ENCODE measurements around the gene CIZ1. TPM values are rescaled to one million over a fixed set of nuclear protein-coding genes. Genes with fewer than 3 reads are reported as not detected.

Gene CIZ1
- total and polyA plus RNA-seq, 2 of the 13 experiments (the other 11 are each of a cell fraction or from before 2014, with no cell fraction given), result 30.6 to 50.3 TPM

DNA sequence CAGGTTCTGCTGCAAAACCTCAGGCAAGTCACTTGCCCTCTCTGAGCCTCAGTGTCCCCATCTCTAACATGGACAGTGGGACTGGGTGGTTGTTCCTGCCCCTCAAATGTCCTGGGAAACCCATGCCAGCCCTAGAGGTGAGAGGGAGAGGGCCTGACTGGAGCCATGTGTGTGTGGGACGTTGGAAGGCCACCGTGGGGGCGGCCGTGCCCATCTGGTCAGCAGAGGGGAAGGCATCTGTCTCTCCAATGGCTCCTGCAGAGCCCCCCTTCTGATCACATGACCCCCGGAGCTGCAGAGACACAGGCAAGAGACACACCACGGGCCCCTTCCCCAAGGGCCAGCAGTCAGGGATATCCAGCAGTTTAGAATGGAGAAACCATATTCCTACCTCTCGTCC, 13.5 kb upstream of the CIZ1 start (continued):
- TF ChIP-seq, protein P1, sequence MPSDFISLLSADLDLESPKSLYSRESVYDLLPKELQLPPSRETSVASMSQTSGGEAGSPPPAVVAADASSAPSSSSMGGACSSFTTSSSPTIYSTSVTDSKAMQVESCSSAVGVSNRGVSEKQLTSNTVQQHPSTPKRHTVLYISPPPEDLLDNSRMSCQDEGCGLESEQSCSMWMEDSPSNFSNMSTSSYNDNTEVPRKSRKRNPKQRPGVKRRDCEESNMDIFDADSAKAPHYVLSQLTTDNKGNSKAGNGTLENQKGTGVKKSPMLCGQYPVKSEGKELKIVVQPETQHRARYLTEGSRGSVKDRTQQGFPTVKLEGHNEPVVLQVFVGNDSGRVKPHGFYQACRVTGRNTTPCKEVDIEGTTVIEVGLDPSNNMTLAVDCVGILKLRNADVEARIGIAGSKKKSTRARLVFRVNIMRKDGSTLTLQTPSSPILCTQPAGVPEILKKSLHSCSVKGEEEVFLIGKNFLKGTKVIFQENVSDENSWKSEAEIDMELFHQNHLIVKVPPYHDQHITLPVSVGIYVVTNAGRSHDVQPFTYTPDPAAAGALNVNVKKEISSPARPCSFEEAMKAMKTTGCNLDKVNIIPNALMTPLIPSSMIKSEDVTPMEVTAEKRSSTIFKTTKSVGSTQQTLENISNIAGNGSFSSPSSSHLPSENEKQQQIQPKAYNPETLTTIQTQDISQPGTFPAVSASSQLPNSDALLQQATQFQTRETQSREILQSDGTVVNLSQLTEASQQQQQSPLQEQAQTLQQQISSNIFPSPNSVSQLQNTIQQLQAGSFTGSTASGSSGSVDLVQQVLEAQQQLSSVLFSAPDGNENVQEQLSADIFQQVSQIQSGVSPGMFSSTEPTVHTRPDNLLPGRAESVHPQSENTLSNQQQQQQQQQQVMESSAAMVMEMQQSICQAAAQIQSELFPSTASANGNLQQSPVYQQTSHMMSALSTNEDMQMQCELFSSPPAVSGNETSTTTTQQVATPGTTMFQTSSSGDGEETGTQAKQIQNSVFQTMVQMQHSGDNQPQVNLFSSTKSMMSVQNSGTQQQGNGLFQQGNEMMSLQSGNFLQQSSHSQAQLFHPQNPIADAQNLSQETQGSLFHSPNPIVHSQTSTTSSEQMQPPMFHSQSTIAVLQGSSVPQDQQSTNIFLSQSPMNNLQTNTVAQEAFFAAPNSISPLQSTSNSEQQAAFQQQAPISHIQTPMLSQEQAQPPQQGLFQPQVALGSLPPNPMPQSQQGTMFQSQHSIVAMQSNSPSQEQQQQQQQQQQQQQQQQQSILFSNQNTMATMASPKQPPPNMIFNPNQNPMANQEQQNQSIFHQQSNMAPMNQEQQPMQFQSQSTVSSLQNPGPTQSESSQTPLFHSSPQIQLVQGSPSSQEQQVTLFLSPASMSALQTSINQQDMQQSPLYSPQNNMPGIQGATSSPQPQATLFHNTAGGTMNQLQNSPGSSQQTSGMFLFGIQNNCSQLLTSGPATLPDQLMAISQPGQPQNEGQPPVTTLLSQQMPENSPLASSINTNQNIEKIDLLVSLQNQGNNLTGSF (CRISPR knock-in tag; IDR thresholded peaks at IDR 0.05), result no peak
- TF ChIP-seq ZSCAN12 (CRISPR knock-in tag; IDR thresholded peaks at IDR 0.05), result no peak
- no peak for TF ChIP-seq ZBTB7B (CRISPR knock-in tag; IDR thresholded peaks at IDR 0.05)
- TF ChIP-seq U2AF2 (IDR thresholded peaks at IDR 0.05; ENCODE audit: low read depth, low read length), result no peak
- no peak for TF ChIP-seq SIX4 (CRISPR knock-in tag; IDR thresholded peaks at IDR 0.05)
- no peak for TF ChIP-seq REPIN1 (CRISPR knock-in tag; IDR thresholded peaks at IDR 0.05; ENCODE audit: borderline replicate concordance, low read depth)
- no peak for TF ChIP-seq ZNF367 (CRISPR knock-in tag; IDR thresholded peaks at IDR 0.05; ENCODE audit: borderline replicate concordance)
- TF ChIP-seq GLI4 (CRISPR knock-in tag; IDR thresholded peaks at IDR 0.05; ENCODE audit: borderline replicate concordance), result no peak
- TF ChIP-seq, protein P2, sequence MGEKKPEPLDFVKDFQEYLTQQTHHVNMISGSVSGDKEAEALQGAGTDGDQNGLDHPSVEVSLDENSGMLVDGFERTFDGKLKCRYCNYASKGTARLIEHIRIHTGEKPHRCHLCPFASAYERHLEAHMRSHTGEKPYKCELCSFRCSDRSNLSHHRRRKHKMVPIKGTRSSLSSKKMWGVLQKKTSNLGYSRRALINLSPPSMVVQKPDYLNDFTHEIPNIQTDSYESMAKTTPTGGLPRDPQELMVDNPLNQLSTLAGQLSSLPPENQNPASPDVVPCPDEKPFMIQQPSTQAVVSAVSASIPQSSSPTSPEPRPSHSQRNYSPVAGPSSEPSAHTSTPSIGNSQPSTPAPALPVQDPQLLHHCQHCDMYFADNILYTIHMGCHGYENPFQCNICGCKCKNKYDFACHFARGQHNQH (CRISPR knock-in tag; IDR thresholded peaks at IDR 0.05), result no peak
- TF ChIP-seq ZMYM3 (CRISPR knock-in tag; IDR thresholded peaks at IDR 0.05), result no peak

Data from HepG2 (cell line).